ENCODE results near the gene GNAT1.

The GNAT1 gene

DNA sequence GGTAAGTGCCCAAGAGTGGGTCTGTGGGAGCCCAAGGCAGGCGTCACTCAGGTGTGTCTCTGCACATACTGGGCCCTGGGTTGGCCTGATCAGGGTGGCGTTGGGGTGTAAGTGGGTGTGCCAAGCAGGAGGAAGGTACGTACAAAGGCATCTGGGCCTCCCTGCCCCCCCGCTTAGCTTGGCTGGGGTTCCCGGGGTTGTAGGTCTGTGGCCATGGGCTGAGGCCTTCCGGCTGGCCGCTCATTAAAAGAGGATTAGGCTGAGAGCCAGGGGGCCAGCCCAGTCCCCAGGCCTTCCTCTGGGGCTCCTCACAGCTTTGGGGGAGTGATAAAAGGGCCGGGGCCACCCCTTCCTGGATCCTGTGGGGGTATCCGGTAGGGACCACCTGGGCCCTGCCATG is 23.0 kb upstream of the GNAT1 start:
- Histone ChIP-seq H3K27ac (ENCODE audit: low read depth in 2 of 2, low read length in 2 of 2) (peak overlapping the region in 1 of 2 donors; percentile 48), H3K4me3 (ENCODE audit: low read length in 2 of 2) (no peak overlapping the region), H3K27me3 (ENCODE audit: control insufficient read depth in 2 of 2, insufficient read depth in 2 of 2, low read length in 2 of 2) (no peaks in the 10 kb centered on the region), H3K4me1 (ENCODE audit: control insufficient read depth in 2 of 2, insufficient read depth in 2 of 2, low read length in 2 of 2) (peaks cover 52 to 65% of the 10 kb centered on the region in 2 donors), H3K9ac (ENCODE audit: low read depth in 1 of 2, low read length in 2 of 2) (no peak overlapping the region), H3K36me3 (ENCODE audit: control insufficient read depth in 2 of 2, insufficient read depth in 2 of 2, low read length in 2 of 2) (no peaks in the 10 kb centered on the region), H3K9me3 (ENCODE audit: control insufficient read depth in 2 of 2, low read length in 2 of 2) (no peaks in the 10 kb centered on the region)

DNA sequence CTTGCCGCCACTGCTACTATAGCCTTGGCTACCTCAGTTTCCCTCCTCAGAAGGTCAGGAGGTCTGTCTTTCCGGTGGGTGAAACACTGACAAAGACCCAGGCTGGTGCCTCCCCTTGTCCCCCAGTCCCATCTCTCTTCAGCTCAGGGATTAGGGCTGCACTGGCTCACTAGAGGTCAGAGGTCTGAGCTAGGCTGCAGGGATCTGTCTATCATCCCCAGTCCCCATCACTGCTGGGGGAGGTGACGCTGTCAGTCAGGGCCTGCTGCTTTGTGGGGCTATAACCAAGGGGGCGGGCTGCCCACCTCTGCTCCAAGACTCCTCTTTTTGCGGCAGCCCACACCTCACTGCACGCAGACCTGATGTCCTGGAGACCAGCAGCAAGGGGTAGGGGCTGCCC is 22.6 kb upstream of the GNAT1 start:
- H3K36me3 ChIP-seq (ENCODE audit: control insufficient read depth in 2 of 2, insufficient read depth in 2 of 2, low read length in 2 of 2) = no peaks in the 10 kb centered on the region
- peaks cover 51 to 65% of the 10 kb centered on the region in 2 donors for H3K4me1 ChIP-seq (ENCODE audit: control insufficient read depth in 2 of 2, insufficient read depth in 2 of 2, low read length in 2 of 2)
- H3K4me3 ChIP-seq (ENCODE audit: low read length in 2 of 2) = no peak overlapping the region
- no peak overlapping the region for H3K9ac ChIP-seq (ENCODE audit: low read depth in 1 of 2, low read length in 2 of 2)
- no peak overlapping the region for H3K27ac ChIP-seq (ENCODE audit: low read depth in 2 of 2, low read length in 2 of 2)
- no peaks in the 10 kb centered on the region for H3K27me3 ChIP-seq (ENCODE audit: control insufficient read depth in 2 of 2, insufficient read depth in 2 of 2, low read length in 2 of 2)
- H3K9me3 ChIP-seq (ENCODE audit: control insufficient read depth in 2 of 2, low read length in 2 of 2) = no peaks in the 10 kb centered on the region

DNA sequence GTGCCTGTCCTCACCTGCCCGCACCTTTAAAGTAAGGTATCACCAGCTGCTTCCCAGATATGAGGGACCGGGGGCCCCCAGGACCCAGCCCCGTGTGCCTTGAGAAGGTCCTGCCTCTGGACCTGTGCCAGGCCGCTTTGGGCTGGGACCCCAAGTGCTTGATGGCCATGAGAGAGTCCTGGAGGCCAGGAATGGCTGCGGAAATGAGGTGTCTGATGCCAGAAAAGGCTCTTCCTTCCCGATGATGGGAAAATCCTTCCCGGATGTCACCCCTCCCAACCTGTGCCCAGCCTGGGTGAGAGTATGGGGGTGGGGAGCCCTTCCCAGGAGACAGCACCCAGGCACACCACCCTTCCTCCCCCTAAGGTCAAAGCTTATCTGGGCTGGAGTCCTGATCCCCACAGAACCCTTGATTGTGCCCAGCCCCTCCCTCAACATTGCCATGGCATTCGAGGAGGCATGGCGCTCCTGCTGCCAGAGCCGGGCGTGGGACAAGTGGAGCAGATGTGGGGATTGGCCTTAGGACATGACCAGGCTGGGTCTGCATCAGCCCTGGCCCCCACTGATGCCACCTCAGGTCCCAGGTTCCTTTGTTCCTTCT is 22.1 kb upstream of the GNAT1 start:
- no peaks in the 10 kb centered on the region for H3K27me3 ChIP-seq (ENCODE audit: control insufficient read depth in 2 of 2, insufficient read depth in 2 of 2, low read length in 2 of 2)
- H3K4me3 ChIP-seq (ENCODE audit: low read length in 2 of 2) = no peak overlapping the region
- no peak overlapping the region for H3K9ac ChIP-seq (ENCODE audit: low read depth in 1 of 2, low read length in 2 of 2)
- H3K36me3 ChIP-seq (ENCODE audit: control insufficient read depth in 2 of 2, insufficient read depth in 2 of 2, low read length in 2 of 2) = peaks cover 0 to 2% of the 10 kb centered on the region in 2 donors
- H3K9me3 ChIP-seq (ENCODE audit: control insufficient read depth in 2 of 2, low read length in 2 of 2) = no peaks in the 10 kb centered on the region
- H3K27ac ChIP-seq (ENCODE audit: low read depth in 2 of 2, low read length in 2 of 2) = peak overlapping the region in 1 of 2 donors; percentile 7
- peaks cover 50 to 62% of the 10 kb centered on the region in 2 donors for H3K4me1 ChIP-seq (ENCODE audit: control insufficient read depth in 2 of 2, insufficient read depth in 2 of 2, low read length in 2 of 2)

DNA sequence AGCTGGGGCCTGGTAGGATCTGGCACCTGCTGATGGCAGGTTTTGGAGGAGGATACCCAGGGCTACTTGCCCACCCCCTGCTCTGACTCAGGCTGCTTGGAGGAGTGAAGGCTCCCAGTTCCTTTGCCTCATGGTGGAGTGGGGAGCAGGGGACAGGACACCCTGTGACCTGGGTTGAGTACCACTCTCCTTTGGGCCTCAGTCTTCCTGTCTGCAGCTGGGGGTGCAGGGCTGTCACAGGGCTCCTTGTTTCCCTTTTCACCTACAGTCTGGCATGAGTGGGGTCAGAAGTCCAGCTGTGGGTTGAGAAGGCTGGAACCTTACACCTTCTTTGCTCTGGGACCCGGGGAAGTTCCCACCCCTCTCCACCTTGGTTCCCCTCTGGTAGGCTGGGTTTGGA is 21.6 kb upstream of the GNAT1 start:
- H3K9me3 ChIP-seq (ENCODE audit: control insufficient read depth in 2 of 2, low read length in 2 of 2) = no peaks in the 10 kb centered on the region
- no peak overlapping the region for H3K4me3 ChIP-seq (ENCODE audit: low read length in 2 of 2)
- H3K27me3 ChIP-seq (ENCODE audit: control insufficient read depth in 2 of 2, insufficient read depth in 2 of 2, low read length in 2 of 2) = no peaks in the 10 kb centered on the region
- H3K9ac ChIP-seq (ENCODE audit: low read depth in 1 of 2, low read length in 2 of 2) = no peak overlapping the region
- peaks cover 45 to 56% of the 10 kb centered on the region in 2 donors for H3K4me1 ChIP-seq (ENCODE audit: control insufficient read depth in 2 of 2, insufficient read depth in 2 of 2, low read length in 2 of 2)
- peak overlapping the region in 1 of 2 donors; percentile 7 for H3K27ac ChIP-seq (ENCODE audit: low read depth in 2 of 2, low read length in 2 of 2)
- H3K36me3 ChIP-seq (ENCODE audit: control insufficient read depth in 2 of 2, insufficient read depth in 2 of 2, low read length in 2 of 2) = peaks cover 0 to 5% of the 10 kb centered on the region in 2 donors

DNA sequence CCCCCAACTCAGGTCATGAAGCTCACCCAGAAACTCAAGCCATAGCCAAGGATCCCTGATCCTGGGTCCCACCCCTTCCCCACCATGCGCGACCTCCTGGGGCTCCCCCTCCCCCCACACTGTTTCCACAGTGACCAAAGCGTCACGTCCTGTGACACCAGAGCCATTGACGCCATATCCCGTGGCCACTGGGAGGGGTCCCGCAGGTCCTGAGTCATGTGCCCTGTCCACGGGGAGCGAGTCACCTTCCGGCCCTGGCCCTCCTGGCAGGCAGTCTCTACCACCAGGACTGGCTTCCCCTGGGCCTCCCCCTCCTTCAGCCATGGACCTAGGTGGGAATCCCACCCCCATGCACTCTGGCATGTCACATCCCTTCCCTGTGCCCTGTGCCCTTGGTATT is 20.7 kb upstream of the GNAT1 start:
- Histone ChIP-seq H3K27ac (ENCODE audit: low read depth in 2 of 2, low read length in 2 of 2) (peak overlapping the region; percentile 34 to 58), H3K4me3 (ENCODE audit: low read length in 2 of 2) (no peak overlapping the region), H3K27me3 (ENCODE audit: control insufficient read depth in 2 of 2, insufficient read depth in 2 of 2, low read length in 2 of 2) (no peaks in the 10 kb centered on the region), H3K9me3 (ENCODE audit: control insufficient read depth in 2 of 2, low read length in 2 of 2) (no peaks in the 10 kb centered on the region), H3K4me1 (ENCODE audit: control insufficient read depth in 2 of 2, insufficient read depth in 2 of 2, low read length in 2 of 2) (peaks cover 40 to 48% of the 10 kb centered on the region in 2 donors), H3K36me3 (ENCODE audit: control insufficient read depth in 2 of 2, insufficient read depth in 2 of 2, low read length in 2 of 2) (peaks cover 0 to 5% of the 10 kb centered on the region in 2 donors), H3K9ac (ENCODE audit: low read depth in 1 of 2, low read length in 2 of 2) (no peak overlapping the region)

DNA sequence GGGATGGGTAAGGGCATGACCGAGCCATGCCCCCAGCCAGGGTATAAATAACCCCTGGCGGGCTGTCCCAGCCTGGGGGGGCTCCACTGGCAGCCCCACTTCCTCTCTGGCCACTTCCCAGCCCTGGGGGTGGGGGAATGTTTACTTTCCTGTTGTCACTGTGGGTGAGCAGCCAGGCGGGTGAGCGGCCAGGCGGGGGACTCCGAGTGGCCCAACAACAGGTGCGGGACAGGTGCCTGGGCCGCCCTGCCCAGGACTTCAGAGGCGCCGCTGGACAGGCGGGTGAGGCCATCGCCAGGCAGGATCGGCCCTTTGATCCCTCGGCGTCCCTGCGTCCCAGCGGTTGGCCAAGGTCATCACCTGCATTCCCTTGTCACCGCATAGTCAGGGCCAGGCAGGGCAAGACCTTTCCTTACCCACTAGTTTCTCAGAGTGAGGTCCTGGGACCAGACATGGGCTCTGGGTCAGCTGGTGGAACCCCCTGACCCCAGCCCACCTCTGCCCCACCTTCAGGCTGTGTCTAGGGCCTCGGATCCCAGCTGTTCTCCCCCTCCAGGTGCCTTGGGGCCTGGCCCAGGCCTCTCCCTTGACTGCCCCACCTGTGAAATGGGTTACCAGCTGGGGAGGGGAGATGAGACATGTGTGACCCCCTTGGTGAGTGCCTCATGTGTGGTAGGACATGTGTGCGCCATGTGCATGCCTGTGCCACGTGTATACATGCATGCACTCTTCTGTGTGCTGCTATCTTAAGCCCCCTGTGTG is 19.7 kb upstream of the GNAT1 start:
- peak overlapping the region; percentile 57 to 58 for H3K27ac ChIP-seq (ENCODE audit: low read depth in 2 of 2, low read length in 2 of 2)

DNA sequence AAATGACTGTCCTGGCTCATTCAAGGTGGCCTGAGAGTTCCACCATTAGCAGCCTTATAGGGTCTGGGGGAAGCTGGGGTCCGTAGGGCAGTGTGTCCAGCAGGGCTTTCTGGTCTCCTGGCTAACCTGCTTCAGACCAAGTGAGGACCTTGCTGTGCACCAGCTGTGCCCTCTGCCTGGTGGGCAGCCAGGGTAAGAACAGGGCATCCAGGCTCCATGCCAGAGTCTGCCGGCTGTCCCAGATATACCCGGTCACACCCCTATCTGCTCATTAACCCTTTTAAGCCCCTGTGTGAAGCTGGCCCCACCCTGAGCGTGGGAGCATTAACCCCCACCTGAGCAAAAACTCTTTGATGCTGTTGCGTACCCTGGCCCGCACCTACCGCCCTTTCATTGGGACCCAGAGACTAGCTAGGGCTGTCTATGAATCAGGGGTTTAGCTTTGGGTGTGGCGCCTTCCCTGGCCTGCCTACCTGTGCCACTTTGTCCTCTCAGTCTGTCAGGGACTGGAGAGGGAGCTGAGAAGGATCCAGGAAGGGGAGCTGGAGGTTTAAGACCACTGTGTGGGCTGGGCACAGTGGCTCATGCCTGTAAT is 18.7 kb upstream of the GNAT1 start:
- Histone ChIP-seq H3K27ac (ENCODE audit: low read depth in 2 of 2, low read length in 2 of 2) (peak overlapping the region; percentile 57 to 58), H3K27me3 (ENCODE audit: control insufficient read depth in 2 of 2, insufficient read depth in 2 of 2, low read length in 2 of 2) (no peaks in the 10 kb centered on the region), H3K9ac (ENCODE audit: low read depth in 1 of 2, low read length in 2 of 2) (peak overlapping the region in 1 of 2 donors; percentile 5), H3K36me3 (ENCODE audit: control insufficient read depth in 2 of 2, insufficient read depth in 2 of 2, low read length in 2 of 2) (peaks cover 0 to 10% of the 10 kb centered on the region in 2 donors), H3K4me1 (ENCODE audit: control insufficient read depth in 2 of 2, insufficient read depth in 2 of 2, low read length in 2 of 2) (peaks cover 24 to 37% of the 10 kb centered on the region in 2 donors), H3K9me3 (ENCODE audit: control insufficient read depth in 2 of 2, low read length in 2 of 2) (no peaks in the 10 kb centered on the region), H3K4me3 (ENCODE audit: low read length in 2 of 2) (no peak overlapping the region)

More for the DNA sequence above, 19.7 kb upstream of the GNAT1 start:
- no peak overlapping the region for H3K4me3 ChIP-seq (ENCODE audit: low read length in 2 of 2)
- H3K9me3 ChIP-seq (ENCODE audit: control insufficient read depth in 2 of 2, low read length in 2 of 2) = no peaks in the 10 kb centered on the region
- H3K9ac ChIP-seq (ENCODE audit: low read depth in 1 of 2, low read length in 2 of 2) = no peak overlapping the region
- no peaks in the 10 kb centered on the region for H3K27me3 ChIP-seq (ENCODE audit: control insufficient read depth in 2 of 2, insufficient read depth in 2 of 2, low read length in 2 of 2)
- peaks cover 31 to 39% of the 10 kb centered on the region in 2 donors for H3K4me1 ChIP-seq (ENCODE audit: control insufficient read depth in 2 of 2, insufficient read depth in 2 of 2, low read length in 2 of 2)
- H3K36me3 ChIP-seq (ENCODE audit: control insufficient read depth in 2 of 2, insufficient read depth in 2 of 2, low read length in 2 of 2) = peaks cover 0 to 6% of the 10 kb centered on the region in 2 donors

DNA sequence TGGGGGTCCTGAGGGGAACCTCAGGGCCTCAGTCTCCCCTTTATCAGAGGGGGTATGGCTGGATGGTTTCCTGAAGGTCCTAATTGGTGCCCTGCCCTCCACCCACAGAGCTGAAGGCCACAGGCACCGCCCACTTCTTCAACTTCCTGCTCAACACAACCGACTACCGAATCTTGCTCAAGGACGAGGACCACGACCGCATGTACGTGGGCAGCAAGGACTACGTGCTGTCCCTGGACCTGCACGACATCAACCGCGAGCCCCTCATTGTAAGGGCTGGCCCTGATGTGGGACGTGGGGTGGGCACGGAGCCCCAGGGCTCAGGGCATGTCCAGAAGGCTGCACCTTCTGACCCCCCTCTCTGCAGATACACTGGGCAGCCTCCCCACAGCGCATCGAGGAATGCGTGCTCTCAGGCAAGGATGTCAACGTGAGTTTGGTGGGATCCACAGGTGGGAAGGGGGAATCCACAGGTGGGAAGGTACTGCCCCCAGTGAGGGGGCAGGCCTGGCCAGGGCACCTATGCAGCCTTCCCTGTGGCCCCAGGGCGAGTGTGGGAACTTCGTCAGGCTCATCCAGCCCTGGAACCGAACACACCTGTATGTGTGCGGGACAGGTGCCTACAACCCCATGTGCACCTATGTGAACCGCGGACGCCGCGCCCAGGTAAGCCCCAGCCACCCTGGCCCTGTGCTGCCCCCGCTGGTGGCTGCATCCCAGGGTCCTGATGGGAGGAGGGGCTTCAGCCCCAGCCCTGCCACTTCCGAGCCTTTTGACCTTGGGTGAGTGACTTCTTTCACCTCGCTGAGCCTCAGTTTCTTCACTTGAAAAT is 17.5 kb upstream of the GNAT1 start:
- Histone ChIP-seq H3K27me3 (ENCODE audit: control insufficient read depth in 2 of 2, insufficient read depth in 2 of 2, low read length in 2 of 2) (no peaks in the 10 kb centered on the region), H3K27ac (ENCODE audit: low read depth in 2 of 2, low read length in 2 of 2) (no peak overlapping the region), H3K4me1 (ENCODE audit: control insufficient read depth in 2 of 2, insufficient read depth in 2 of 2, low read length in 2 of 2) (peaks cover 21 to 37% of the 10 kb centered on the region in 2 donors), H3K4me3 (ENCODE audit: low read length in 2 of 2) (no peak overlapping the region), H3K36me3 (ENCODE audit: control insufficient read depth in 2 of 2, insufficient read depth in 2 of 2, low read length in 2 of 2) (peaks cover 0 to 10% of the 10 kb centered on the region in 2 donors), H3K9me3 (ENCODE audit: control insufficient read depth in 2 of 2, low read length in 2 of 2) (no peaks in the 10 kb centered on the region), H3K9ac (ENCODE audit: low read depth in 1 of 2, low read length in 2 of 2) (no peak overlapping the region)

DNA sequence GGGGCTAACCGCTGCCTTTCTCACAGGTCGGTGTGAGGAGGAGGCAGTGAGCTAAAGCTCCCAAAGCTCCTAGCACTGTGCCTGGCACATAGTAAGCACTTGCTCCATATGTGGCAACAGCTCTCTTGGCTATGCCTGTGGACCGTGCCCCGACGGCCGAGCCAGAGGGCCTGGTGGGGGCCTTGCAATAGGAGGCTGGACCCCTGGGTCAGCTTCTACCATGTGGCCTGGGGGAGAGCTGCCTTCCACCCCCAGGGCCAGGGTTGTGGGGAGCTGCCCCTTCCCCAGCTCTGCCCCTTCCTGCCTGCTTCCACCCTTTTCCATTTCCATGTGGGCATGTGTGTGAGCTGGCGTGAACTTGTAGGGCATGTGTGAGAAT is 16.9 kb upstream of the GNAT1 start:
- no peaks in the 10 kb centered on the region for H3K27me3 ChIP-seq (ENCODE audit: control insufficient read depth in 2 of 2, insufficient read depth in 2 of 2, low read length in 2 of 2)
- no peaks in the 10 kb centered on the region for H3K9me3 ChIP-seq (ENCODE audit: control insufficient read depth in 2 of 2, low read length in 2 of 2)
- no peak overlapping the region for H3K4me3 ChIP-seq (ENCODE audit: low read length in 2 of 2)
- peaks cover 0 to 10% of the 10 kb centered on the region in 2 donors for H3K36me3 ChIP-seq (ENCODE audit: control insufficient read depth in 2 of 2, insufficient read depth in 2 of 2, low read length in 2 of 2)
- no peak overlapping the region for H3K9ac ChIP-seq (ENCODE audit: low read depth in 1 of 2, low read length in 2 of 2)
- no peak overlapping the region for H3K27ac ChIP-seq (ENCODE audit: low read depth in 2 of 2, low read length in 2 of 2)
- peaks cover 21 to 36% of the 10 kb centered on the region in 2 donors for H3K4me1 ChIP-seq (ENCODE audit: control insufficient read depth in 2 of 2, insufficient read depth in 2 of 2, low read length in 2 of 2)

Measured in mucosa of rectum (tissue), 2 donors.